SK-N-SH treated with all-trans-retinoic acid at 6 μM for 48 hours (cell line): Measurements from ENCODE around the gene SCO2.

ENCODE experiments used
- BACH2 ChIP-seq: fragments of 250-450 bp; sonication (Bioruptor Pico); IDR thresholded peaks from 2 replicates; pipeline ENCODE4 v1.9.0; 2021; ENCODE audit warnings: mild to moderate bottlenecking, borderline replicate concordance
- ESRRG ChIP-seq: fragments of 250-450 bp; sonication (Bioruptor Pico); IDR thresholded peaks from 2 replicates; pipeline ENCODE4 v1.6.1; 2021; ENCODE audit warnings: mild to moderate bottlenecking
- ISL1 ChIP-seq: fragments of 250-450 bp; sonication (Bioruptor Pico); IDR thresholded peaks from 2 replicates; pipeline ENCODE4 v2.1.2; 2022; ENCODE audit warnings: mild to moderate bottlenecking, moderate library complexity
- PATZ1 ChIP-seq: fragments of 250-450 bp; sonication (Bioruptor Pico); IDR thresholded peaks from 2 replicates; pipeline ENCODE4 v1.8.0; 2020; ENCODE audit warnings: mild to moderate bottlenecking, moderate library complexity, borderline replicate concordance
- PPARA ChIP-seq: fragments of 250-450 bp; sonication (Bioruptor Pico); IDR thresholded peaks from 2 replicates; pipeline ENCODE4 v1.5.0; 2020; ENCODE audit warnings: mild to moderate bottlenecking, borderline replicate concordance
- TOX ChIP-seq: fragments of 250-450 bp; sonication (Bioruptor Pico); IDR thresholded peaks from 2 replicates; pipeline ENCODE4 v1.8.0; 2021; ENCODE audit warnings: mild to moderate bottlenecking, moderate library complexity, borderline replicate concordance
- ZFP3 ChIP-seq: fragments of 250-450 bp; sonication (Bioruptor Pico); IDR thresholded peaks from 2 replicates; pipeline ENCODE4 v1.5.0; 2020; ENCODE audit warnings: mild to moderate bottlenecking, moderate library complexity
- ZFP30 ChIP-seq: fragments of 450-650 bp; formaldehyde crosslinking; IDR thresholded peaks from 2 replicates; pipeline ENCODE4 v1.5.0; 2022; ENCODE audit warnings: mild to moderate bottlenecking, moderate library complexity
- ZNF8 ChIP-seq: fragments of 450-650 bp; formaldehyde crosslinking; IDR thresholded peaks from 2 replicates; pipeline ENCODE4 v1.5.0; 2020; ENCODE audit warnings: mild to moderate bottlenecking, moderate library complexity

GRCh38 chr22:50548921-50549790, 23.8 kb upstream of the SCO2 start:
- TF ChIP-seq BACH2 (CRISPR knock-in tag) (no peak), ZNF8 (CRISPR knock-in tag) (no peak), ESRRG (CRISPR knock-in tag) (no peak), PATZ1 (CRISPR knock-in tag) (no peak), ZFP3 (CRISPR knock-in tag) (no peak), ZFP30 (CRISPR knock-in tag) (no peak), TOX (CRISPR knock-in tag) (no peak), ISL1 (no peak), PPARA (no peak)
